CD4-positive, alpha-beta T cell treated with Interleukin-1 beta for 1 hour (primary cell): ENCODE data around the gene MAP3K15.

Experiments
- DNase-seq, 2 donors: peaks; one replicate each; pipeline ENCODE4 v3.0.0-alpha.2; 2020 to 2022

The MAP3K15 gene

DNA sequence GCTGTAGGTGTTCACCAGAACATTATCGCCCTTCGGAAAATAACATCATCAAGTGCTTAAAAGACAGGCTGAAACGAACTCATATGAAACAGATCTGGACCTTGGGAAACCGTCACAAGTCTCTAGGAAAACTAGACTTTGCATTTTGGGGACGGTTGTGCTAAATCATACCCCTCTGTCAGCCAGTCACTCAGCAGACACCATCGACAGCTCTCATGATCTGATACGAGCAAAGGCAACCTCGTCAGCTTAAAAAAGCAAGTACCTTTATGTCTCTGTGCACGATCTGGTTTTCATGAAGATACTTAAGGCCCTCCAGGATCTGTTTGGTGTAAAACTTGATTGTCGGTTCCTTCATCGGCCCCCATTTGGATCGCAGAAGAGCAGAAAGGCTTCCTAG lies 123.2 kb downstream of the MAP3K15 start:
- DNase-seq = no peak

DNA sequence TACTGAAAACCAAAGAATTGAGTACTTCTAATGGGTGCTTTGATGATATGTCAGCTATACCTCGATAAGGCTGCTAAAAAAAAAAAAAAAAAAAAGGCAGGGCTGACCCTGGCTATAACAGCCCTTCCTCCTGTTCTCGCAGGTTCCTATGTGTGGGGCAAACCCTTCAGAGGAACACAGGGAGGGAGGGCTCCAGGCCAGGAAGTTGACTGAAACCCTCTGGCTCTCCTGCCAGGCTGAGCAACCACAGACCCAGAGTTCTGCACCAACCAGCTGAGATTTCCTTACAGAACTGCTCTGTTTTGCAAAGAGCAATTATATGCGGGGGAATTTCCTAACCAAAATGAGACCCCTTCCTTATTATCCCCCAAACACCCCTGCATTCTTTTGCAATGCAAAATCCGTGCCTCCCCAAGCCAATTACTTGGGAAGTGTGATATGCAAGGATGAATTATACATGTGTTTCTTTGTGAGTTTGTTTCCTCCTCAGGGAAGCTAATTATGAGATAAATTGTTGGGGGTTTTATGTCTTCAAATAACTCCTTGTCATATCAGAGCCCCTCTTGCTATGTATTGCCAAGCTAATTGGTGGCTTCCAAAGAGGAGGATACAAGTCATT lies 126.0 kb downstream of the MAP3K15 start:
- no peak for DNase-seq

DNA sequence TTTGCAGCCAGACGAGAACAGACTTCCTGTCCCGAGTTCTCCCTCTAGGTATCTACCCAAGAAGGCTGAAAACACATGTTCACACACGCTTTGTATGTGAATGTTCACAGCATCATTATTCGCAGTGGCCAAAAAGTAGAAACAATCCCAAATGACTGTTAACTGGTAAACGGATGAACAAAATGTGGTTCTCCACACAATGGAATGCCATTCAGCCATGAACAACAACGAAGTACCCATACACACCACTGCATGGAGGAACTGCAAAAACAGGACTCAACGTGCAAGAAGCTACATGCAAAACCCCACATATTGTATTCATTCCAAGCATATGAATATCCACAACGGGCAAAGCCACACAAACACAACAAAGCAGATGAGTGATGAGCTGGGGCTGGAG lies 126.6 kb downstream of the MAP3K15 start:
- no peak for DNase-seq

DNA sequence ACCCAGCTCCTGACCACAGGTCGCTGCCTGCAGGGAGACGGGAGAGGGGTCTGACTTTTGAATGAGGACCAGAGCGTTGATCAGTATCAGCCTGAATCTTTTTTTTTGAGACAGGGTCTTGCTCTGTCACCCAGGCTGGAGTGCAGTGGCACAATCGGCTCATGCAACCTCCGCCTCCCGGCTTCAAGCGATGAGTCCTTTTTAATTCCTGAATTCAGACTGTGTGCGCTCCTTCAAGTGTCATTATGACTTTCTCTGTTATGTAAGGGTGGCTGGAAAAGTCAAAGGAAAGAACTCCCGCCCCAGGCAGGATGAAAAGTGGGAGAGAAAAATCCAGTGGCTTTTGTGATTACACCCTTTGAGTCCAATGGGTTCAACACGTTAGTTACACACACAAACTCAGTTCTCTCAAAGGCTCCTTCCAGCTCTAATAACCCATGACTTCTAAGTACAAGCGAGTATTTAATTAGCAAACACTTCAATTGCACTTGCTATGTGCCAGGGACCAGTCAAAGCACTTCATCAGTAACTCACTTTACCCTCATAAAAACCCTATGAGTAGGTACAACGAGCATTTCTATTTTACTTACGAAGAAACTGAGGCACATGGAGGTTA lies 127.1 kb downstream of the MAP3K15 start:
- DNase-seq = no peak

DNA sequence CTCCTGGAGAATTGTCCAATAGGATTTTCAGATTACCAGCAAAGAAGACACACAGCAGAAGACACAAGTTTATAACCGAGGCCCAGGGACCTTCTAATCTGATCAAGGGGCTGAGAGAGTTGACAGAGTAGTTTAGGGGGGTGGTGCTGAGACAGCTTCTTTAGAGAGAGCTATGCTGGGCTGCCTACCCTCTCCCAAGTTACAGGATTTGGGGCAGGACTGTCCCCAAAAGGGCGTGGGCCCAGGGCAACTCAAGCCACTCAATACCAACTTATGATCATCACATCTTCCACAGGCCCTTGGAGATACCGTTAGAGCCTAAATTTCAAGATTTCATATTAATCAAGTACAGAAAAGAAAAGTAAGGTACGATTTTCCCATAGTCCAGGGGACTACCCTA lies 128.6 kb downstream of the MAP3K15 start:
- DNase-seq = no peak

DNA sequence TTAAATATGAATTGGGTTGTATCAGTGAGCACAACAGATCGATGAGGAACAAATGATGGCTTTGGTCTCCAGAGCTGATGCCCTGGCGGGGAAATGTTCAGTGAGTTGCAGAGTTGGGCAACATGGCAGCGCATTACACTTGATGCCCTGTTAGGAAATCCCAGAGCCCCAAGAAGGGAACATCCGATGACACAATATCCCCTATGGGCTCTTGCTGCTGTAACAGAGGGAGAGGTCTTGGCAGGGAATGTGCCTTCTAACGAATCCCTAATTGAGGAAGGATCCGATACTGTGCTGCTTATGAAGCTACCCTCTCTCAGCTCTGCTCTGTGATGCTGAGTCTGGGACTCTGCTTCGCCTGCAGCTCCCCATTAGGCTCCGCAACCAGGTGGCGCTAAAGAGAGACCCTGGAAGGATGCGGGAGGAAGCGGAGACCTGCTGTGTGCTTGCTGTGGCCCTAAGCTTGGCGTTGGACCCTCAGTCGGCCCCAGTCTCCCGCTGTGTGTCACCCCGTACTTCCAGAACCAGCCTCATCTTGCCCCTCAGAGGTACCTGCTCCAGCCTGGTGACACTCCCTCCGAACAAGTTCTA lies 132.7 kb downstream of the MAP3K15 start:
- DNase-seq = peak; percentile 30 to 42

DNA sequence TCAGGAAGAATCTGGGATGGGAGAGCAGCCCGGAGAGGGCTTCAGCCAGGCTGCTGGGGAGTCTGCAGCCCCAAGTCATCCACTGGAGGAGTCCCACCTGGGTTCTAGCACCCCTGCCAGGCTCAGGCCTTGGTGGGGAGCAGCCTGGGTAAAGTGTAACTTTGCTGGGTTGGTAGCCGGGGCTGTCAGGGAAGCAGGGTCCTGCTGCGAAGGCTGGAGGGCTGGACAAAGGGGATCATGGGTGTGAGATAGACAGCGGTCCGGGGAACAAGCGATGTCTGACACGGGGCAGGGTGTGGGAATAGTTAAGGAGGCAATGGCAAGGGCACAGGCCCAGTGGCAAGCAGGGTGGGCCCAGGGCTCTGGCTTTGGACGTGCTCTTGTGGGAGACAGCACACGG lies 134.0 kb downstream of the MAP3K15 start:
- no peak for DNase-seq

DNA sequence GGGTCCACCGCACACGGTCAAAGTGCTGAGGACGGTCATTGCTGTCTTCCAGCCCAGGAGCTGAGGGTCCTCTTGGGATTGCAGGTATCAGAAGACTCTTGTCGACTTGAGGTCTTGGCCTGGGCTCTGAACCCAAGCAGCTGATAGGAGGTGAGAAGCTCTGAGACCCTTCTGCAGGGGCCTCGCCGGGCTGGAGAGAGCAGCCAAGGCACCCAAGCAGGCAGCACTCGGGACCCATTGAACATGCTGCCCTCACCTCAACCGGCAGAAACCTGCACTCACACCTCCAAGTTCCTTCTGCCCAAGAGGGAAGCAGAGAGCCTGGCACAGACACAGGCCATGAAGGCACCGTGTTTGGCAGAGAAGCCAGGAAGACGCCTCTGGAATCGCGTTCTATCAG lies 137.5 kb downstream of the MAP3K15 start:
- DNase-seq = no peak

DNA sequence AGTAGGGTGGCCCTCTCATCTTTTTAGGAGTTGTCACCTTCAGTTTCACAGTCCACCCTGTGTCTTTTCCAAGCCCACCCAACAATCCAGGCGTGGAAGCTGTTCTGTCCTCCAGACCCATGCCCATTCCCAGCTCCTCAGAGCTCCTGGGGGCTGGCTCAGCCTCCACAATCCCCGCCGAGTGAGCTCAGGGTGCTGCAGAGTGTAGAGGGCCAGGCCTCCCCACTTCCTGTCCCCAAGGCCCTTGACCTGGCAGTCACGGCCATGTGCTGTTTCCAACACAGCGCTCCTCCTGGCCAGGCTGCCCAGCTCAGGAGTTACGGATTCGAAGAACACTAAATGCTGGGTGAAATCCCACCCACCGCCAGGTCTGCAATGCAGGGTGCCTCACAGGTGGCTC lies 139.8 kb downstream of the MAP3K15 start:
- DNase-seq = no peak

DNA sequence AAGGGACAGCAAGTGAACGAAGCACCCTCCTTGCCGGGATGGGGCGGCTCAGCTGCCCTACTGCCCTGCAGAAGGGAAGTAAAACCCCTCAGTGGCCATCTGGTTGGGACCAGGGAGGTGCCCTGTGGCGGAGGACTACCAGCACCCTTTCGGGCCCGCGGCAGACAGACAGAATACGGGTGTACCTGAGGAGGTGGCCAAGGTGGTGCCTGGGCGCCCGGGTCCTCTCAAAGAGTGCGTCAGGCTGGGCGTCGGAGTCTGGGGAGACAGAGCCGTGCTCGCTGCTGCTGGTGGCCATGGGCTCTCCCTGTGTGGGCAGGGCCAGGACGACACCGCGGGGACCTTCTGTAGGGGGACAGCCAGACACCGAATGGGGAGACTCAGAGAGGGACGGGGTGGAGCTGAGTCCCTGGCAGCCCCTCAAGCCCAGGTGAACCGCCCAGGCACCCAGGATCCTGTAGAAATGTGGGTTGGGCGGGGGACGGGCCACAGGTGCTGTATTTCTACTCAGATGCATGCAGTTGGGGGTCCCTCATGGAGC lies 141.9 kb downstream of the MAP3K15 start:
- DNase-seq = no peak

DNA sequence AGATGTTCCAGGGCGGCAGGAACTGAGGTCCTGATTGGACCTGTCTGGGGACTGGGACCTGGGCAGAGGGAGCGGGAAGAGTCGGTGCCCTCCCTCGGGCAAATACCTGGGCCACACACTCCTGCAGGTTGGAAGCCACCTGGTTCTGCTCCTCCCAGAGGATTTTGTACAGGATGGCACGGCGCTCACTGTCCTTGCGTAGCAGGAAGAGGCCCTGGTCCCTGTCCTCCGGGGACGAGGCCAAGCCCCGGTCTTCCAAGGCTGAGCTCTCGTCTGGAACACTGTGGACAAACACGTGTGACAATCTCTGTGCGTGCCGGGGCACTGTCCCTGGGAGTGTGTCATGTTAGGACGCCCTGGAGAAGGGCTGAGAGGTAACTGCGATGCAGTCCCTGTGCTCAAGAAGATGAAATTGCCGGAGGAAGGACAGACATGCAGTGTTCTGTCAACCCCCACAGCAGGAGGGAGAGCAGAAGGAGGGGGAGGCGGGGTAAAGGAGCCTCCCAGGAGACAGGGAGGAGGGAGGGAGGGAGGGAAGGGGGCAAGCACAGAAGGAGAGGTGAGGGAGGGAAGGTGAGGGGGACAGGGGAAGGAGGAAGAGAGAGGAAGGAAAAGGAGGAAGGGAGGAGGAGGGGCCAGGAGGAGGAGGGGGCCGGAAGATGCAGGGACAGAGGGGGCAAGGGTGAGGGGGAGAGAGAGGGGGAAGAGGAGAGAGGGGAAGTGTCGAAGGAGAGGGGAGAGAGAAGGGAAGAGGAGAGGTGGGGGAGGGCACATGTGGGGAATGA lies 142.6 kb downstream of the MAP3K15 start:
- no peak for DNase-seq

DNA sequence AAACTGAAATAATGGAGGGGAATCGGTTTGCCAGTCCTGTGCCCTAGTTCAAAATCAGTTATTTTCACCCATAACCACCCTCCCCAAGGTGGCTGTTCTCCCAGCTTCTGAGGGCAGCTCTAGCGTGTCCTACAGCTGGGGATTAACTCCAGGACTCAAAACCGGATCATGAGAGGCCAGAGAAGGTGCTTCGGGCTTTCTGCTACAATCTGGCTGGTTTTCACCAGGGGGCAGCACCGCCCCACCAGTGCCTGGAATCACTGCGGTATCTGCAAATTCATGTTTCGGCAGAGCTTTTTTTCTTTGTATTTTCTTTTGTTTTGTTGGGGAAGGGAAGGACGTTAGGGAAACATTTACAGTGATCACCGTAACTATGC lies 143.2 kb downstream of the MAP3K15 start:
- DNase-seq = peak; percentile 58 to 64

DNA sequence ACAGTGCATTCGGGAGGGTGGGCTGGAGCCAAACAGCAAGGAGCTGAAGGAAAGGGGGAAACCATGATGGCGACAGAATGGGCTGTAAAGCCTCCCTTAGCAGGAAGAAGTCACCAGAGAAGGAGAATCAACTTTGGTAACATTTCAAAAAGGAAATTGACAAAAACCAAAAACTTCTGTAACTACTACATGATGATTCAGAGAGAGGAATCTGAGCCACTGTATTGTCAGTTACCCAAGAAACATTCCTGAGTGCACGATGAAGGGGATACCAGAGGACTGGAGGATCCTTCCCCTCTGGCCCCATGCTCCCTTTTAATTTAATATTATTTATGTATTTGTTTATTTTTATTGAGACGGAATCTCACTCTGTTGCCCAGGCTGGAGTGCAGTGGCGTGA lies 145.2 kb downstream of the MAP3K15 start:
- DNase-seq = no peak

DNA sequence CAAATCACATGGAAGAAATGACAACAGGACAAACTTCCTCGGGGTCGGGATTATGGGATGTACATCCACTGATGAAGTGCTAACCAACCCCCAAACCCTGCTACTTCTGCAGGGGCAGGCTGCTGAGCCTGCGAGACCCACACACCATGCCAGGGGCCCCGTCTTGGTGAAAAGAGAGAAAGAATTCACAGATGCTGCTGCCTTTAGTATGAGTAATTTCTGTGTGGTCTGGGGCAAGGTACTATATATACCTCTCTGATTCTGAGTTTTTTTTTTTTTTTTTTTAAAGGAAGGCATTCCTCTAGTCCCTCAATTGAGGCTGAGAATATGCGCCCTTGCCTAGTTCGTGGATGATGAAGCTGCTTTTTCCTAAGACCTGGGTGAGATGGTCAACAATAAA lies 146.7 kb downstream of the MAP3K15 start:
- DNase-seq = no peak

DNA sequence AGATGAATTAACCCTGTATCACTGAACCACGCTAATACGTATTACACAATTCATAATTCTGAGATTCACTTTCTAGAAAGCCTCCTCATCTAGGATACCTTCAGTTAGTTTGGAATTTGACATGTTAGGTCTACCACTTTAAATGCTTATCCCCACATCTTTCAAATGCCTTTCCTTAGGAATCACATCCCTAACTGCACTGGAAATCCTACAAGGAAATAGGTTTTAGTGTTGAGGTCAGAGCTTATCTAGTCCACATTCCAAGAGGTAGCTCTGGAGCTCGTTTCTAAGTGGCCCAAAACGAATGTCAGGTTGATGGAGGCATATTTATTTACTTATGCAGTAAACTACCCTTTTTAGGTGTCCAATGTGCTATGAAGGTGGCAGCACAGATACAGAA lies 153.6 kb downstream of the MAP3K15 start:
- no peak for DNase-seq

DNA sequence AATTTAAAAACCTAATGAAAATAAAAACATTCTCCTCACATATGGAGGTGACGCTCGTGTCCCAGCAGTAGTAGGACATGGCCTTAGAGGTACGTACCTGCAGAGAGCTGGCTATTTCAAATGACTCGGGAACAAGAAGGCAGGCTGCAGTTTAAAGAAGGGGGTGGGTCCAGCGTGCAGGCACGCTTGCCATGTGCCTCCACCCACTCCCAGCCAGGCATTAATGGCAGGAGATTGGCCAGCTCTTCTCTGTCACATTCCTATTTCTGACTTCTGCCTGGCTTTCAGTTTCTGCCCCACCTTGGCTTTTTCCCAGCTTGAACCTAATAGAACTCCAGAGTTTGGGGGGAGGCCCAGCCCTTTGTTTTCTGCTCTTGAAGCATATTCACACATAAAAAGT lies 154.4 kb downstream of the MAP3K15 start:
- DNase-seq = no peak

DNA sequence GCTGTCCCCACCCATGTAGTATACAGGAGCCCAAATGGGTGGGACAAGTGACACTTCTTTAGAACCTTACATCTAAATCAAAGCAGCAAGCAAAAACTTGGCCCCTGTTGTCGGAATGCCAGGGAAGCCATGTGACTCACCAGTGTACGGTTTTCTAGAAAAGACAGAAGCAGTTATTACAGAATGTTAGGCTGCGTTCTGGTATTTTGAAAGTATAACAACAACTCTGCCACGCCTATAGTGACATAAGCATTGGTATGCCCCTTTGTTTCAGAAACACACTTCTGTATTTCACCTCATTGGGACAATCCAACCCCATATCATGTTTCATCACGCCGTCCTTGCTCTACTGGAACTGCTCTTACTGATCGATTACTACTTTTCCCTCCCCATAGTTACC lies 156.8 kb downstream of the MAP3K15 start:
- DNase-seq = no peak

DNA sequence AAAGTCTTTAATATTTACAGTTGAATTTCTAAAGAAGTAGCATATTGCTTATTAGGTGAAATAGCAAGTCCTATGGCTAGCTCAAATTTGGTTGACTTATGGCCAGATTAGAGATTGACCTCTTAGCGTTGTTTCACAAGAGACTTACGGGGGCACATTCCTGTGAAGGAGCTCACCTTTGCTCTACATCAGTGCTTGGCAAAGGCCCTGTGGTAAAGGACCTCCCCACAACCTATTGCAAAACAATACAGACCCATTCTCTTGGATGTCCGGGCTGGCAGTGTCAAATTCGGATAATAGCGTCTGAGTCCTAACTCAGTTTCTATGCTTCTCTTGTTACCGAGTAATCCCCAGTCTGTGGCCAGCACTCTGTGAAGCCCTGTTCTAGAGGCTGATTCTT lies 160.7 kb downstream of the MAP3K15 start:
- no peak for DNase-seq

DNA sequence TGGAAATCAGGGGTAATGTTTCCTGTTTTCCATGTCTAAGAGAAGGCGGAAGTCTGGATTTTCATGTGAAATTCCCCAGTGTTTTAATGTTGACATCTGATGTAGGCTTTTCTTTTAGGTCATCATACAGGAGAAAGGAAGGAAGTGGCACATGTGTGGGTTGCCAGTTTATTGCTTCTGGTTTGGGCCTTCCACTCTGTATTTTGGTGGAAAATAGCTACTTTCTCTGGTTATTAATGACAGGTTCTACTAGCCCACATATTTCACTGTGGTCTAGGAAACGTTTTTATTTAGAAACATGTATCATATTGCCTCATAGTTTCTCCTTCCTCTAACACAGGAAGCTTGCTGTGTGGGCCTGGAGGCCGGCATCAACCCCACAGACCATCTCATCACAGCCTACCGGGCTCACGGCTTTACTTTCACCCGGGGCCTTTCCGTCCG lies 164.3 kb downstream of the MAP3K15 start:
- peak; percentile 12 to 27 for DNase-seq

DNA sequence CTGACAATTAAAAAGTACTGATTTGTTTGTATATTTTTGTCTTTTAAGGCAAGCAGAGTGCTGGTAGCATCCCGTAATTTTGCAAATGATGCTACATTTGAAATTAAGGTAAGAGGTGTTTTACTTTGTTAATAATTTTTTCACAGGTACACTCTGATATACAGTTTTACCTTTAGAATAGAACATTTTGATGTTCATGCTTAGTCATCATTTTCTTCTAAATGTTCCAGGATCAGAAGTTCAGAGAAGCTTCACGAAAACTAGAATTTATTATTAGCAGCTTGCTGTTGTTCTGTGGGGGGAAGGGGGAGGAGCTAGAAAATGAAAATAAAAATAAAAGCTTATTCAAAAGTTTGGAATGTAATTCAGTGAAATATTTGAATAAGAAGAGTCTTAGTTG lies 166.0 kb downstream of the MAP3K15 start:
- no peak for DNase-seq

DNA sequence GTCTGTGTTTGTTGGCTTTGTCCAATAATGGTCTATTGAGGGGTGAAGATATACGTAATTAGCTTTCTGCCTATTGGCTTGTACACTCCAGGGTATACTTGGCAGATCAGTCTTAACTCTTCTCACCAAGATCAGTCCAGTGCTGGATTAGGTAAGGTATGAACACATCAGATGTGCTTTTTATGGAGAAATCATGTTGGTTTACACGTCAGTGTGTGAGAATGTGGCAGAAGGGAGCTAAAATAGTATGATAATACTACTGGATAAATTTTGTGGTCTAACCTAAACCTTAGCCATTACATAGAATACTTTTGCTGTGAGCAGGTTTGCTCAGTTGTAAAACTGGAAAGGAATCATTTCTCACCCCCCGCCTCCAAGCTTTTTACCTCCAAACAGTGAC lies 167.4 kb downstream of the MAP3K15 start:
- DNase-seq = no peak

DNA sequence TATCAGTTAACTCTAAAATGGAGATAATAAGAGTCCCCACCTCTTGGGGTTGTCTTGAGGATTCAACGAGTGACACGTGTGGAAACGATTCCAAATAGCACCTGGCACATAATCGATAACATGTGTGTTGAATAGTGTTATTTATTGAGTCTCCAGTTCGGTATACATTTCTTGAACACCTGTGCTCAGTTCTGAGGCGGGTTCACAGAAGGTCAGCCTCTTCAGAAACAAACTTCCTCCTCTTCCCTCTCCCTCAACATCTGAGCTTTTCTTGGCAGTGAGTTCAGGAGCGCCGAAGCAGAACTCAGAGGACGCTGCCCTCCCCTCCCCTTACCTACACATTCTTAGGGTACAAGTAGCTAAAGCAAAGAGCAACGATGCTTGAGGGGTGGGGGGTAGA lies 170.6 kb downstream of the MAP3K15 start:
- no peak for DNase-seq

DNA sequence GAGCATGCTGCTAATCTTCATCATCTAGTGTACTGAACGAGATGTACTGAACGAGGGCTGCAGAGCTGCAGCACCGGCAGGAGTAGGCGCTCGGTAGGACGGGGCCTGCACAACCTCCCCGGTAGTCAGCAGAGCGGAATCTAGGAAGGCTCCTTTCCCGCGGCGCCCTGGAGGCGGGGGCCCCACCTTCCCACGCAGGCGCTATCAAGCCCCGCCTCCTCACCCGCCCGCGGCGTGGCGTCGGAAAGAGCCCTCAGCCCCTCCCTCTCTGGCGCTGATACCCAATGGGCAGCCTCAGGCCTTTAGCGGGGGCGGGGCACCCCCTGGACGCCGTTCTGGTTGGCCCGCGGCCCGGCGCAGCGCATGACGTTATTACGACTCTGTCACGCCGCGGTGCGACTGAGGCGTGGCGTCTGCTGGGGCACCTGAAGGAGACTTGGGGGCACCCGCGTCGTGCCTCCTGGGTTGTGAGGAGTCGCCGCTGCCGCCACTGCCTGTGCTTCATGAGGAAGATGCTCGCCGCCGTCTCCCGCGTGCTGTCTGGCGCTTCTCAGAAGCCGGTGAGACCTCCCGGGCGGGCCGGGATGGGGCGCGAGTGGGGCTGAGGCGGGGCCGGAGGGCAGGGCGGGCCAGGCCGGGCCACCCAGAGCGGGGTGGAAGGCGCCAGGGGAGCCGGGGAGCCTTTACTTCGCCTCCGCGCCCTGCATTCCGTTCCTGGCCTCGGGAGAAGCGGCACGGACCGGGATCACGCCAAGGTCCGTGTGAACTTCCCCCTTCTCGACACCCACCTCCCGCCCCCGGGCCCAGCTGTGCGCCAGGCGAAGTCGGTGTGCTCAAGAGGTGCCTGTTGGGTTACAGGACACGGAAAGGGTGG lies 171.5 kb downstream of the MAP3K15 start, which contains the start of gene PDHA1:
TSS of gene PDHA1 (plus strand) at position 393 of the 874 bp plus-strand sequence. CDS start at position 504, 111 bp downstream.
- DNase-seq = peak; percentile 93
